GM12891 (cell line): ENCODE measurements around the gene SP100.

ENCODE experiments used
- POLR2A ChIP-seq: IDR thresholded peaks from 2 replicates; pipeline ENCODE4 v1.6.1; 2011; ENCODE audit warnings: low read depth, low read length, control low read depth
- POLR2AphosphoS5 ChIP-seq: IDR thresholded peaks from 2 replicates; pipeline ENCODE4 v1.6.1; 2011; ENCODE audit warnings: low read depth, low read length, control low read depth
- TAF1 ChIP-seq: IDR thresholded peaks from 2 replicates; pipeline ENCODE4 v1.6.1; 2011; ENCODE audit warnings: low read depth, low read length, control low read depth

DNA sequence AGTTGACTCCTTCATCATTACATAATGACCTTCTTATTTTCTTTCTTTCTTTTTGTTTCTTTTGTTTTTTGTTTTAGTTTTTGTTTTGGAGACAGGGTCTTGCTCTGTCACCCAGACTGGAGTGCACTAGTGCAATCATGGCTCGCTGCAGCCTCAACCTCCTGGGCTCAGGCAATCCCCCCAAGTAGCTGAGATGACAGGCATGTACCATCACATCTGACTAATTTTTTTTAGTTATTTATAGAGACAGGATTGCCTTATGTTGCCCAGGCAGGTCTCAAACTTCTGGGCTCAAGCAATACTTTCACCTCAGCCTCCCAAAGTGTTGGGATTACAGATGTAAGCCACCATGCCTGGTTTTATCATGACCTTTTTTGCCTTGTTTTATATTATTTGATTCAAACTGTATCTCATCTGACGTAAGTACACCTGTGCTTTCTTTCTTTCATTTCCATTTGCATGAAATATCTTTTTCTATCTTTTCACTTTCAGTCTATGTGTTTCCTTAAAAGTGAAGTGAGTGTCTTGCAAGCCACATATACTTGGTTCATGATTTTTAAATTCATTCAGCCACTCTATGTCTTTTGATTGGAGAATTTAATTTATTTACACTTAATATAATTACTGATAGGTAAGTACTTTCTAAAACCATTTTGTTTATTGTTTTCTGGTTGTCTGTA is 39.1 kb downstream of the SP100 start:
- TF ChIP-seq TAF1 (no peak), POLR2A (no peak), POLR2AphosphoS5 (no peak)
